ENCODE measurements around the gene PLAAT4.

PLAAT4 gene

GRCh38 chr11:63586451-63587166, 50.0 kb downstream of the PLAAT4 start:
- DNase-seq (ENCODE audit: insufficient read length, low spot score) (no peak), FAIRE-seq (no peak)
- no peak for TF ChIP-seq POLR2A (IDR thresholded peaks at IDR 0.05; ENCODE audit: low read depth, low read length)

GRCh38 chr11:63589000-63589399, 52.4 kb downstream of the PLAAT4 start:
- FAIRE-seq (no peak), DNase-seq (ENCODE audit: insufficient read length, low spot score) (no peak)
- TF ChIP-seq POLR2A (IDR thresholded peaks at IDR 0.05; ENCODE audit: low read depth, low read length), result no peak

- DNase-seq (ENCODE audit: insufficient read length, low spot score), result no peak
- no peak for TF ChIP-seq POLR2A (IDR thresholded peaks at IDR 0.05; ENCODE audit: low read depth, low read length)
- FAIRE-seq, result no peak
Measured at GRCh38 chr11:63590024-63590788, 53.6 kb downstream of the PLAAT4 start.

- FAIRE-seq (no peak), DNase-seq (ENCODE audit: insufficient read length, low spot score) (no peak)
- TF ChIP-seq POLR2A (IDR thresholded peaks at IDR 0.05; ENCODE audit: low read depth, low read length), result no peak
Measured at GRCh38 chr11:63592975-63593395, 56.4 kb downstream of the PLAAT4 start.

GRCh38 chr11:63595296-63595695, 58.7 kb downstream of the PLAAT4 start:
- no peak for DNase-seq (ENCODE audit: insufficient read length, low spot score)
- TF ChIP-seq POLR2A (IDR thresholded peaks at IDR 0.05; ENCODE audit: low read depth, low read length), result no peak
- FAIRE-seq, result no peak
